HG03469 (cell line): ENCODE data around the gene SAMSN1.

ENCODE experiments used
- ATAC-seq: cut with Tn5 transposase; IDR thresholded peaks from one replicate; pipeline ENCODE4 v1.9.1; 2021; ENCODE audit warnings: mild to moderate bottlenecking, moderate library complexity, moderate number of reproducible peaks; ENCODE audit not compliant: unreplicated experiment

SAMSN1 gene

DNA sequence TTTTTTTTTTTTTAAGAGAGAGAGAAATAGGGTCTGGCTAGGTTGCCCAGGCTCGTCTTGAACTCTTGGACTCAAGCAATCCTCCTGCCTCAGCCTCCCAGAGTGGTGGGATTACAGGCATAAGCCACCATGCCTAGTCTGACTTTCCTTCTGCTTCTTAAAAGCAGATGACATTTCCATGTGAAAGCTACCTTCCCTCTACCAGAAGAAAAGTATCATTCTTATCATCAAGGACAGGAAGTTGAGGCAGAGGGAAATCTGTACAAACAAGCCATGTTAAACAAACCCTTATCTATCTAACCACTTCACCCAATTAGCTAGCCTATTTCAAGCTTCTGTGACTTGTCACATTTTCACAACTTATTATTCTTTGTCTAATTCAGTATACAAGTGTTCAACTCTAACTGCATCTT, 54.8 kb downstream of the SAMSN1 start:
- ATAC-seq: no peak

- no peak for ATAC-seq
Observed at GRCh38 chr21:14488672-14489204, 57.4 kb downstream of the SAMSN1 start.

GRCh38 chr21:14487490-14488432, 58.4 kb downstream of the SAMSN1 start:
- ATAC-seq: no peak

DNA sequence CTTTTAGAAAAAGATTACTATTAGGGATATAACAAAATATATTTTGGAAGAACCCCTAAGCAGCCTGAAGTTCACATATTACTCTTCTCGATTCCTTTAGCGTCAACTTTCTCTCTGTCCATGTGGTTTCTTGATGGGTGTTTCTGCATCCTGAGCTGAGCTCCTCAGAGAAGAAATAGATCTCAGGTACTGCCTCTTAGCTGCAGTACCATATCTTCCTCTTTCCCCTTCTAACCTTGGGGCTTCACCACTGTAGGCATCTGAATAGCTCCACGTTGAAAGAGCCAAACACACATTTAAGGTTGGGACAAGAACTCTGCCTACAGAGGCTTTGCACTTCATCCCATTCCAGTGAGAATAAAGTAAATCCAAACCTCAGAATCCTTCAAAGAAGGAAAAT, 59.2 kb downstream of the SAMSN1 start:
- ATAC-seq: no peak

- no peak for ATAC-seq
Observed at GRCh38 chr21:14484188-14485009, 61.7 kb downstream of the SAMSN1 start.

DNA sequence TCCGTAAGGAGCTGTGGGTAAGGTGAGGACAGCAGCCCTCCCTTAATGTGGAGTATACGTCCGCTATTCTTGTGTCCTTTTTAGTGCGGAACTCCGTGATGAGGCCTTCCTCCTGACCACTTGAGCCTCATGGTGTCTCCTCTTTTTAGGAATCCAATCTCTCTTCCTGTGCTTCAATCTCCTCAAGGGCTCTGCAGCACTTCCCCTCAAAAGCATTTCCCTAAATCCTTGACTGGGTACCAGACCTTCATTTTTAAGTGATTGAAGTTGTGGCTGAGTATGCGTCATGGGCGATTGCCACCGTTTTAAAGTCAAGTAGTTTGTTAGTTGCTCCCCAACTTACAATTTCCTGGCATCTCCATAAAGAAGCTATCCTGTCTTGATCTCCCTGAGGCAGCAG, 62.8 kb downstream of the SAMSN1 start:
- no peak for ATAC-seq

- ATAC-seq: peak; percentile 40
Observed at GRCh38 chr21:14482165-14482564, 64.0 kb downstream of the SAMSN1 start.

DNA sequence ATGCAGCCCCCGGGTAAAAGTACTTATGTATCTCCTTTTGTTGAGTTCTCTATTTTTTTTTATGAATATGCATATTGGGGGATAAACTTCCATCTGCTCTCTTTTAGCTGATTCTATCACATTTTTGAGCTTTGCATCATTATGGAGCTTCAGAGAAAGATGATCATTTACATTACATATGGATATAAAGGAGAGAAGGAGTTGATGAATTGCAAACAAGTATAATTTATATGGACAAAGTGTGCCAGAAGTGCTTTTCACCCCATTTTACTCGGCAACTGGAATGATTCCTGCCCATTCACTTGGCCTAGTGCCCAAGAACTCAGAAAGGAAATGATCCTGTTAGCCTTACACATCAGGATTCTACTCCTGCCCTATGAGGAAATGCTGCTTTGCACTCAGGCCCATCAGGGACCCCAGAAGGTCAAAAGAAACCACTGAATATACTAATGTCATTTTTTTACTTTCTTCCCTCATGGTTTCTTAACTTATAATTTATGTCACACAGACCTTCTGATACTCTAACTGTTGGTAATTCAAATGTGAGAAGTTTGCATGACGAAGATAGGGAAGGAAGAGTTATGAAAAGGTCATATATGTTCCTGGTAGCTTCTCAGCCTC, 65.6 kb downstream of the SAMSN1 start:
- ATAC-seq: no peak

DNA sequence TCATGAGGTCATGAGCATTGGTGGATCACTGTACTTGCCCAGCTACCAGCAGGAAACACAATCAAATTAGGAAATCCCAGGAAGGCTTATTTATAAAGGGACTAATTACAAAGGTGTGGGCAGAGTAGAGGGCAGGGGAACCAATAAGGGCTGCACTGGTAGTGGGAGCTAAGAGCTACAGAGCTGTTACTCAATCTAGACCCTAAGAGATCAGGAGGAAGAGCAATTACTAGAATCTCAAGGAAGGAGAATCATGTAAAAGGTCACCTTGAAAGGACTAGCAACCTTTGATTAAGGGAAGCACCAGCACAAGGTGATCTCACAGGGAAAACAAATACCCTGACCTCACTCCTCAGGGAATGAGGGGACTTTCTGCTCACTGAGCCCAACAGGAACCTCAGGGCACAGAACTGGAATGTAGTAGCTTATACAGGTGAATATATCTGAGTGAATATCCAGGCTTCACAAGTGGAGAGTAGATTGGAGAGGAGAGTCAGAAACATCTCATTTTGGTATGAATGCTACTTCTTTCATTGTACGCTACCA, 66.8 kb downstream of the SAMSN1 start:
- no peak for ATAC-seq

GRCh38 chr21:14477841-14478240, 68.3 kb downstream of the SAMSN1 start:
- ATAC-seq: no peak

DNA sequence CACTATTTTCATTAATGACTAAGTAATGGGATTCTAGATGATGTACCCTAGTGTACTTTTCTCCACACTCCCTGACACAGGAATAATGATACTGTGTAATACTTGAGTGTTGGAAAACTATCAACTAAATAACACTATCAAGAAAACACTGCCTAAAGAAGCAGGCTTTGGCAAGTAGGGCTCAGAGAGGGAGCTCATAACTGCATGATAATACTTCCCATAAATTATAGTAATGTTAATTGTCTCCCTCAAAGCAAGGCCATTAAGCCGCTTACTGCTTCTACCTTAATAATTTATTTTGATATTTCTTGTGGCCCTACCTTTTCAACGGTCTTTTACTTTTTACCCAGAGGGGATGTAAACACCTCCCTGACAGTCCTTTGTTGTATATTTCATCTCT, 69.0 kb downstream of the SAMSN1 start:
- no peak for ATAC-seq

GRCh38 chr21:14474995-14475394, 71.1 kb downstream of the SAMSN1 start:
- no peak for ATAC-seq

- no peak for ATAC-seq
Observed at GRCh38 chr21:14469641-14470040, 76.5 kb downstream of the SAMSN1 start.

- ATAC-seq: no peak
Observed at GRCh38 chr21:14466715-14467114, 79.4 kb downstream of the SAMSN1 start.

DNA sequence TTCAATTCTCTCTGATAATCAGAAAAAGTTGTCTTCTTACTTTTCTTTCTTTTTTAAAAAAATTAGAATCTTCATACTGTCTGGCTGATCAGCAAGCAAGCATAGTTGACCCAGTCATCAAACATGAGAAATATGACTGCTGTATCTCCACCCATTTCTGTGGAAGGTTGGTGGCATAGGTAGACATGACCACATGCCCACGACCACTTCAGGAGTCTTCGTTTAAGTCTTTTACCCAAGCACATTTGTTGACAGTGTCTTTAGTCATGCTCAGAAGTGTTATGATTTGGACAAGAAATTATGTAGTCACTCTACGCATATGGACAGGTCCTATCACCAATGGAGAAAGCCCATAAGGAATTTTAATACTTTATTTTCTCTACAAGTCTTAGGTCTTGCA, 88.4 kb downstream of the SAMSN1 start:
- no peak for ATAC-seq

GRCh38 chr21:14456911-14457310, 89.2 kb downstream of the SAMSN1 start:
- no peak for ATAC-seq

- peak; percentile 62 for ATAC-seq
Observed at GRCh38 chr21:14454016-14455009, 91.8 kb downstream of the SAMSN1 start.

- peak; percentile 84 for ATAC-seq
Observed at GRCh38 chr21:14453339-14454015, 92.6 kb downstream of the SAMSN1 start.

DNA sequence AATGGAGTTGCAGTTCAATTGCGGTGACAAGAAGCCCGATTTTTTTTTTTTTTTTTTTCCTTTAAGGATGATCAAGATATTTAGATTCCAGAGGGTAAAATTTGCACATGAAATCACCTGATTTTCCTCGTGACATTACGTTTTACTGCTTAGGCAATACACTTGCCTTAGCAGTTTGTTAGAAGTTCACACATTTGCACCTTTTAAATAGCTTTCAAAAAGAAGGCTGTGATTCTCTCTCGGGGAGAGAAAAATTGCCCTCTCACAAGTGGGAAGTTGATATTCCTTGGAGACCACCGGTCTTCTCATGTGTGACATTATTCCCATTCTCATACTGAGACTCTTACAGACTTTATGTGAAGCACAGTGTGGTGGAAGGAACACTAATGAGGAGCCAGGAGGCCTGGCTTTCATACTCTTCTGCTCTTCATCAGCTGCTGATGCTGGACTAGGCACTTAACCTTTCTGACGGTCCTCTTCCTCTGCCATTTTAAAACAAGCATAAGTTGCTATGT, 93.3 kb downstream of the SAMSN1 start:
- no peak for ATAC-seq
